ENCODE results near the gene MSANTD2.
A peak's percentile ranks its signal among the peaks of the same experiment; 100 is the strongest.

The MSANTD2 gene

GRCh38 chr11:124840666-124841065 is 40.5 kb upstream of the MSANTD2 start:
- no peak overlapping the region for H3K4me3 ChIP-seq (ENCODE audit: low read length)
- DNase-seq (ENCODE audit: low read depth), result no peak
- TF ChIP-seq CTCF (conservative IDR thresholded peaks at IDR 0.05; ENCODE audit: low read depth, low read length), result no peak

GRCh38 chr11:124839972-124840621 is 39.9 kb upstream of the MSANTD2 start:
- H3K4me3 ChIP-seq (ENCODE audit: low read length), result no peak overlapping the region
- TF ChIP-seq CTCF (conservative IDR thresholded peaks at IDR 0.05; ENCODE audit: low read depth, low read length), result no peak
- DNase-seq (ENCODE audit: low read depth), result no peak

- DNase-seq (ENCODE audit: low read depth), result no peak
- TF ChIP-seq CTCF (conservative IDR thresholded peaks at IDR 0.05; ENCODE audit: low read depth, low read length), result no peak
- H3K4me3 ChIP-seq (ENCODE audit: low read length), result peak overlapping the region; percentile 19
Measured at GRCh38 chr11:124839128-124839971, 39.1 kb upstream of the MSANTD2 start.

- no peak overlapping the region for H3K4me3 ChIP-seq (ENCODE audit: low read length)
- no peak for TF ChIP-seq CTCF (conservative IDR thresholded peaks at IDR 0.05; ENCODE audit: low read depth, low read length)
- no peak for DNase-seq (ENCODE audit: low read depth)
Measured at GRCh38 chr11:124838805-124839127, 38.6 kb upstream of the MSANTD2 start.

GRCh38 chr11:124837491-124837856 is 37.3 kb upstream of the MSANTD2 start:
- DNase-seq (ENCODE audit: low read depth), result peak; percentile 69
- peak; percentile 75 for TF ChIP-seq CTCF (conservative IDR thresholded peaks at IDR 0.05; ENCODE audit: low read depth, low read length)
- no peak overlapping the region for H3K4me3 ChIP-seq (ENCODE audit: low read length)

- no peak for TF ChIP-seq CTCF (conservative IDR thresholded peaks at IDR 0.05; ENCODE audit: low read depth, low read length)
- H3K4me3 ChIP-seq (ENCODE audit: low read length), result no peak overlapping the region
- no peak for DNase-seq (ENCODE audit: low read depth)
Measured at GRCh38 chr11:124835918-124836317, 35.7 kb upstream of the MSANTD2 start.

Data from retinal pigment epithelial cell (primary cell).